SU-DHL-6 (cell line): ENCODE measurements around the gene CDK14.
"Not testable (repeated sequence)": the region's sequence is repeated elsewhere in the genome, so short reads cannot be mapped to it uniquely, and the experiment has no call there.

Experiments
- H2AFZ ChIP-seq: fragments of 200-600 bp; sonication (generic); 2 replicates; pipeline ENCODE4 v1.6.1; 2014; ENCODE audit warnings: low read depth, mild to moderate bottlenecking, moderate library complexity, mixed read lengths, antibody characterized with exemption, low read length; ENCODE audit not compliant: severe bottlenecking
- H3F3A ChIP-seq: fragments of 200-600 bp; shearing (Covaris generic); 2 replicates; pipeline ENCODE4 v1.6.0; 2016; ENCODE audit warnings: antibody characterized with exemption, mild to moderate bottlenecking; ENCODE audit not compliant: insufficient read depth
- H3K27ac ChIP-seq: fragments of 200-600 bp; sonication (generic); 2 replicates; pipeline ENCODE4 v1.5.1; 2016; ENCODE audit warnings: low read depth, mild to moderate bottlenecking, low read length, moderate library complexity, mixed read lengths
- H3K27me3 ChIP-seq: fragments of 200-600 bp; sonication (generic), shearing (Covaris generic); 2 replicates; pipeline ENCODE4 v1.6.0; 2014; ENCODE audit warnings: mild to moderate bottlenecking, low read length
- H3K36me3 ChIP-seq: fragments of 200-600 bp; sonication (generic); 2 replicates; pipeline ENCODE4 v1.6.1; 2014; ENCODE audit warnings: mild to moderate bottlenecking, low read length, mixed read lengths
- H3K4me2 ChIP-seq: fragments of 300-600, 200-600 bp; shearing (Covaris generic), sonication (generic); 2 replicates; pipeline ENCODE4 v1.6.0; 2014; ENCODE audit warnings: low read length, low read depth, mild to moderate bottlenecking; ENCODE audit not compliant: poor library complexity, severe bottlenecking
- H3K4me3 ChIP-seq: fragments of 200-600 bp; sonication (generic); 2 replicates; pipeline ENCODE4 v1.5.1; 2014; ENCODE audit warnings: antibody characterized with exemption, low read length, mild to moderate bottlenecking, mixed read lengths; ENCODE audit not compliant: insufficient read depth, poor library complexity, severe bottlenecking
- H3K79me2 ChIP-seq: fragments of 200-600 bp; sonication (generic); 2 replicates; pipeline ENCODE4 v1.6.1; 2014; ENCODE audit warnings: mild to moderate bottlenecking, low read length, moderate library complexity; ENCODE audit not compliant: insufficient read depth
- H3K9ac ChIP-seq: fragments of 200-600 bp; sonication (generic); 2 replicates; pipeline ENCODE4 v1.7.0; 2014; ENCODE audit warnings: mild to moderate bottlenecking, low read length
- H3K9me2 ChIP-seq: fragments of 200-600 bp; sonication (generic); replicated peaks from 2 replicates; pipeline ENCODE4 v1.6.1; 2014; ENCODE audit warnings: low read length; ENCODE audit not compliant: insufficient read depth
- H3K9me3 ChIP-seq: fragments of 200-600 bp; sonication (generic); 2 replicates; pipeline ENCODE4 v1.6.1; 2014; ENCODE audit warnings: low read length, mixed read lengths; ENCODE audit not compliant: insufficient read depth
- H4K20me1 ChIP-seq: fragments of 200-600 bp; sonication (generic); 2 replicates; pipeline ENCODE4 v1.6.1; 2014; ENCODE audit warnings: low read depth, mild to moderate bottlenecking, antibody characterized with exemption, low read length, moderate library complexity, mixed read lengths
- EZH2phosphoT487 ChIP-seq: fragments of 200-600 bp; sonication (generic), shearing (Covaris generic); conservative IDR thresholded peaks from 2 replicates; pipeline ENCODE4 v1.6.1; 2018; ENCODE audit warnings: mild to moderate bottlenecking, antibody characterized with exemption, low read length, moderate library complexity, mixed read lengths
- TF ChIP-seq, protein P1 (sequence below): fragments of 200-600 bp; sonication (generic); IDR thresholded peaks from one replicate; pipeline ENCODE4 v1.5.1; 2017; ENCODE audit warnings: antibody characterized with exemption, mild to moderate bottlenecking, low read length, moderate library complexity; ENCODE audit not compliant: insufficient read depth, poor library complexity, severe bottlenecking

CDK14 gene

DNA sequence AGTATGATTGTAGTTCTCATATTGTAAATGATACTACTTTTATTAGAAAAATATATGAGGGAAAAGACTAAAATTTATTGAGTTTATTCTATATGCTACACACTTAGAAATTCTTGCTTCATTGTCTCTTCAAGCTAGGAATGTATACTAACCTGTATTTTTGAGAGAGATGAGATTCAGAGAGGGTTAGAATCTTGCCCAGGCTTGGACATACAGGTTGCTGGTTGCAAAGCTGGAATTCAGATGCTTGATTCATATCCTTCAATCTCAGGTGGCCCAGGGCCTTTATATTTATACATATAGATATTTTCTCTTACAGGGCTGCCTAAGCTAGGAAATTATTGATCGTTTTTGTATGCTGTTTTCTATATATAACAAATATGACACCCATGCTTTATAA lies 324.2 kb downstream of the CDK14 start:
- H2AFZ ChIP-seq, result no peak overlapping the region
- no peaks in the 10 kb centered on the region for H3K27me3 ChIP-seq
- no peak overlapping the region for H3K9ac ChIP-seq
- TF ChIP-seq EZH2phosphoT487, result no peak
- TF ChIP-seq, protein P1, sequence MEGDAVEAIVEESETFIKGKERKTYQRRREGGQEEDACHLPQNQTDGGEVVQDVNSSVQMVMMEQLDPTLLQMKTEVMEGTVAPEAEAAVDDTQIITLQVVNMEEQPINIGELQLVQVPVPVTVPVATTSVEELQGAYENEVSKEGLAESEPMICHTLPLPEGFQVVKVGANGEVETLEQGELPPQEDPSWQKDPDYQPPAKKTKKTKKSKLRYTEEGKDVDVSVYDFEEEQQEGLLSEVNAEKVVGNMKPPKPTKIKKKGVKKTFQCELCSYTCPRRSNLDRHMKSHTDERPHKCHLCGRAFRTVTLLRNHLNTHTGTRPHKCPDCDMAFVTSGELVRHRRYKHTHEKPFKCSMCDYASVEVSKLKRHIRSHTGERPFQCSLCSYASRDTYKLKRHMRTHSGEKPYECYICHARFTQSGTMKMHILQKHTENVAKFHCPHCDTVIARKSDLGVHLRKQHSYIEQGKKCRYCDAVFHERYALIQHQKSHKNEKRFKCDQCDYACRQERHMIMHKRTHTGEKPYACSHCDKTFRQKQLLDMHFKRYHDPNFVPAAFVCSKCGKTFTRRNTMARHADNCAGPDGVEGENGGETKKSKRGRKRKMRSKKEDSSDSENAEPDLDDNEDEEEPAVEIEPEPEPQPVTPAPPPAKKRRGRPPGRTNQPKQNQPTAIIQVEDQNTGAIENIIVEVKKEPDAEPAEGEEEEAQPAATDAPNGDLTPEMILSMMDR, result no peak
- H3F3A ChIP-seq, result peaks cover 19% of the 10 kb centered on the region; the same call in 1 of the 2 replicates
- H3K4me2 ChIP-seq, result no peak overlapping the region
- no peak overlapping the region for H3K4me3 ChIP-seq
- no peaks in the 10 kb centered on the region for H4K20me1 ChIP-seq
- H3K9me3 ChIP-seq, result no peaks in the 10 kb centered on the region
- H3K79me2 ChIP-seq, result 0 out of 2 replicates have a peak, but pooled peaks cover 4% of the 10 kb centered on the region
- no peaks in the 10 kb centered on the region for H3K9me2 ChIP-seq
- H3K36me3 ChIP-seq, result peaks cover 61% of the 10 kb centered on the region
- H3K27ac ChIP-seq, result no peak overlapping the region

GRCh38 chr7:90923541-90923997 lies 327.4 kb downstream of the CDK14 start:
- Histone ChIP-seq H4K20me1 (no peaks in the 10 kb centered on the region), H3K4me2 (no peak overlapping the region), H3K79me2 (0 out of 2 replicates have a peak, but pooled peaks cover 4% of the 10 kb centered on the region), H3K36me3 (peaks cover 39% of the 10 kb centered on the region), H3K4me3 (no peak overlapping the region), H3K9ac (no peak overlapping the region), H3K9me2 (no peaks in the 10 kb centered on the region), H3F3A (peaks cover 15% of the 10 kb centered on the region; the same call in 1 of the 2 replicates), H3K9me3 (no peaks in the 10 kb centered on the region), H3K27ac (no peak overlapping the region), H3K27me3 (no peaks in the 10 kb centered on the region), H2AFZ (no peak overlapping the region)
- TF ChIP-seq, protein P1, result no peak
- no peak for TF ChIP-seq EZH2phosphoT487

DNA sequence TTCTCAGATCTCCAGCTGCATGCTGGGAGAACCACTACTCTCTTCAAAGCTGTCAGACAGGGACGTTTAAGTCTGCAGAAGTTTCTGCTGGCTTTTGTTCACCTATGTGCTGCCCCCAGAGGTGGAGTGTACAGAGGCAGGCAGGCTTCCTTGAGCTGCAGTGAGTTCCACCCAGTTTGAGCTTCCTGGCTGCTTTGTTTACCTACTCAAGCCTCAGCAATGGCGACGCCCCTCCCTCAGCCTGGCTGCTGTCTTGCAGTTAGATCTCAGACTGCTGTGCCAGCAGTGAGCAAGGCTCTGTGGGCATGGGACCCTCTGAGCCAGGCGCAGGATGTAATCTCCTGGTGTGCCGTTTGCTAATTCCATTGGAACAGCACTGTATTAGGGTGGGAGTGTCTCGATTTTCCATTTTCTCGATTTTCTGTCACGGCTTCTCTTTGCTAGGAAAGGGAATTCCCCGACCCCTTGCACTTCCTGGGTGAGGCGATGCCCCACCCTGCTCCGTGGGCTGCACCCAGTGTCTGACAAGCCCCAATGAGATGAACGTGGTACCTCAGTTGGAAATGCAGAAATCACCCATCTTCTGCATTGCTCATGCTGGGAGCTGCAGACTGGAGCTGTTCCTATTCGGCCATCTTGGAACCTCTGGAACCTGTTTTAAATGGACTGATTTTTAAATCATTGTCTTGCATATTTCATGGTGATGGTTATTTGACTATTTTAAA lies 332.7 kb downstream of the CDK14 start:
- not testable (repeated sequence) for H3K27me3 ChIP-seq, H4K20me1 ChIP-seq, H3K27ac ChIP-seq, H3K9me3 ChIP-seq, H3K36me3 ChIP-seq, H2AFZ ChIP-seq, H3K9ac ChIP-seq, H3K4me2 ChIP-seq, H3K4me3 ChIP-seq, H3K9me2 ChIP-seq
- H3F3A ChIP-seq, result peaks cover 18% of the 10 kb centered on the region; the same call in 1 of the 2 replicates
- peaks cover 35% of the 10 kb centered on the region for H3K79me2 ChIP-seq
